Ammon's horn (tissue), 1 donor: ENCODE data around the gene TNNT3.
"Not testable (repeated sequence)": the region's sequence is repeated elsewhere in the genome, so short reads cannot be mapped to it uniquely, and the experiment has no call there.

Experiments
- DNase-seq: peaks from one replicate; pipeline ENCODE4 v3.0.0-alpha.2; 2016; ENCODE audit warnings: low spot score

TNNT3 gene

DNA sequence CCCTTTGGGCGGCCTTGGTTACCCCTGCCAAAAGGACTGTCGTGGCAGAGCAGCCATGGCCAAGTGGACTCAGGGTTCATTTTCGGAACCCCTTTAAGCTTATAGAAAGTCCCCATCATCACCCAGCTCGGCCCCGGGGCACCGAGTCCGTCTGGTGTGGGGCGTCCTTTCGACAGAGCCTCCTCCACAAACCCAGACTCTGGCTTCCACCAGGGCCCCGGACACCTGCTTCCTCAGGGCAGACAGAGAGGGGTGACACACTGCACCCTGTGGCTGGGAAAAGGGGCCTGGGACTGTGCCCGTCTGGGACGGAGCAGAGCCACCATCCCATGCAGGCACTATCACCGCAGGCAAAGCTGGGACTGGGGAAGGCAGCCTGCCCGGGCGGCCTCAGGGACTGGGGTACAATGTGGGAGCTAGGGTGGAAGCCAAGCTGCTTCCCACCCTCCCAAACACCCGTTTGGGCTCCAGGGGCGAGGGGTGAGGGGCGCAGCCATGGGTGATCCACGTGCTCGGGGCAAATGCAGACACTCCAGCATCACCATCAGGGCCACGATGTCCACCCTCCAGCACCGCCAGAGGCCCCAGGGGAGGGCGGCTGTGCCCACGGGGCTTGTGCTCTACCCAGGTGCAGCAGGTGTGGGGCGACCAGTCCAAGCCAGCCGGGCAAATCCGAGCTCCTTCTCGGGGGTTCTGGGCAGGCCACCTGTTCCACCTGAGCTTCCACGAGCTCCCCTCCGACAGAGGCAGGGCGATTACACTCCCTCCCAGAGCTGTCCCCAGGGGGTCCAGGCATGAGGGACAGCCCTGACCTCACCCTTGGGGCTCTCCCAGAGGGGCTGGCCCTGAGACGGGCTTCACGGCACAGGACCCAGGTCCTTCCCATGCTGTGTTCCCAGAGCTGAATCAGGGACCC is 15.9 kb downstream of the TNNT3 start:
- DNase-seq: no peak

GRCh38 chr11:1936072-1936780 is 16.7 kb downstream of the TNNT3 start:
- DNase-seq: no peak

DNA sequence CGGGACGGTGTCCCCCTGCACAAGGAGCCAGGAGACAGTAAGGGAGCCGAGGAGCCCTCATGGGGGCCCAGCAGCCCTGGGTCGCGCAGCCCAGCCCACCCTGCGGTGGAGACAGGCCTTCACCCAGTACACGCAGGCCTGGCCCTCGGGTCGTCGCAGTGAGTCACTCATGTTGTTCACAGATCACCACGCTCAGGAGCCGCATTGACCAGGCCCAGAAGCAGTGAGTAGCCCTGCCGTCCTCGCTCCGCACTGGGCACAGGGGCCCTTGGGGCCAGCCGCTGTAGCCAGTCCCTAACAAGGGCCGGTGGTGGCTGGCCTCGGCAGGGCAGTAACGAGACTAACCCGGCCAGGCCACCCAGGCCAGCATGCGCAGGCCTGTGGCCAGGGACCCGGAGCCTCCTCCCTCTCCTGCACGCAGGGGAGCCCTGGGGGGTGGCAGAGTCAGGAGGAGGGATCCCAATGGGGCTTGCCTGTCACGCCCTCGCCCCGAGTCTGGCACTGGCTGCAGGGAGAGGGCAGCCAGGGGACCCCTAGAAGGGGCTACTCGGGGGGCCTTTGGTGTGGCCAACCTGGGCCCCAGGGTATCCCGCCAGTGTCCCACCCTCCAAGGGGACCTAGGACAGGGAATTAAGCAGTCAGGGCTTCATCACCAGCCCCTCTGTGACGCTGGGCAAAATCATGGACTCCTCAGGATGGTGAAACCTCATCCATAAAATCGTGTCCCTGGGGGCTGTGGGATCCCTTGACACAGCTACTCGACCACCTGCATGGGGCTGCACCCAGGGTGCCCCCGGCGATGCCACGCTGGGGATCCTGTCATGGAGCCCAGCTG is 17.5 kb downstream of the TNNT3 start:
- no peak for DNase-seq

DNA sequence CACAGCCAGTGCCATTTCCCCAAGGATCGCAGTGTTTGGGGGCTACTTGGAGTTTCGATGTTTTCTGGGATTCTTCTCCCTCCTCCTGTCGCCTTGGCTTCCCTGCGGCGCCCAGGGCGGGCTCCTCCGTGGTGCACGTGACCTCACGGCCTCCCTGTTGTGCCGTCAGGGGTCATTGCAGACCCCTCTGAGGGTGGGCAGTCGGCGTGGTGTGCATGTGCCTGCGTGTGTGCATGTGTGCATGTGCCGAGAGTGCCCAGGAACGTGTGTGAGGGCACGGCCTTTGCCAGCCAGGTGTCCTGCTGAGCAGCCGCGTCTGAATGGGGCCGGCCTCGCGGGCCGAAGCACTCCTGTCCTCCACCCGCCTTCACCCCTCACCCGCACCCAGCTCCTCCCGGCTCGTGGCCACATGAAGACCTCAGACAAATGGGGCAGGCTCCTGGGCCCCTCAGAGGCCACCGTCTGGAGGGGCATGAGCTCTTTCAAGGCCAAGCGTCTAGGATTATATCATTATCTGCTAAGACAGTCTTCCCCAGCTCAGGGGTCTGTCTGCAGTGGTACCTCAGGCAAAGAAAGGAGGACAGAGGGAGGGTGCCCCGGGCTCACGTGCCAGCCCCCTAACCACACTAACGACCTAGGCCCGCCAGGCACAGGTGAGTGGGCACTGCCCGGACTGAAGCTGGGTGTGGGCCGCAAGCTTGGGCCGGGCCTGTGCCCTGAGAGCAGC is 18.3 kb downstream of the TNNT3 start:
- DNase-seq: no peak

- no peak for DNase-seq
Observed at GRCh38 chr11:1938343-1939005, 19.0 kb downstream of the TNNT3 start.

- DNase-seq: no peak
Observed at GRCh38 chr11:1939006-1939625, 19.6 kb downstream of the TNNT3 start.

GRCh38 chr11:1939788-1940187 is 20.3 kb downstream of the TNNT3 start:
- not testable (repeated sequence) for DNase-seq

- DNase-seq: no peak
Observed at GRCh38 chr11:1942558-1943260, 23.2 kb downstream of the TNNT3 start.

DNA sequence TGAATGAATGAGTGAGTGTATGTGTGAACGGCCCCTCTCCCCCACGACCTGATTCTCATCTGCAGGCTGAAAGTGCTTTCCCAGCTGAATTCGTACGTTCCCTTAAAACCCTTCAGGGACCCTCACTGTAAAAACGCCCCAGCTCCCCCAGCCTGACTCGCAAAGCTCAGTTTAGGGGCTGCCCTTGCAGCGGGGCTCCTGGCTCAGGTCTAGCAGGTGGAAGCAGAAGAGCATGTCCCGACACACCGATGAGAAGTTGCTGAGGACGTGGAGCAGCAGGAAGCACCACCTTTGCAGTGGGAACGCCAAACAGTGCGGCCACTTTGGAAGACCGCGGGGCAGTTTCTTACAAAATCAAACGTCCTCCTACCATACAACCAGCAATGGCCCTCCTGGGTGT is 24.1 kb downstream of the TNNT3 start:
- DNase-seq: no peak

DNA sequence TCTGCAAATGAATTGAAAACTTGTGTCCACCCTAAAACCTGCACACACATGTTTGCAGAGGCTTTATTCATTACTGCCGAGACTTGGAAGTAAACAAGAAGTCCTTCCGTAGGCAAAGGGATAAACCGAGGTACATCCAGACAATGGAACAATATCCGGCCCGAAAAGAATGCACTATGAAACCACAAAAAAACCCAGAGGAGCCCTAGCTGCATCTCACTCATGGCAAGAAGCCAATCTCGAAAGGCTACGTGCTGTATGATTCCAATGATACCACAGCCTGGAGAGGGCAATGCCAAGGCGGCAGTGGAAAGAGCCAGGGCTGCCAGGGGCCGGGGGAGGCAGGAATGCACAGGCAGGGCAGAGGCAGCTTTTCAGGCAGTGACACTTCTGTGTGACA is 24.5 kb downstream of the TNNT3 start:
- no peak for DNase-seq

GRCh38 chr11:1946812-1947484 is 27.4 kb downstream of the TNNT3 start, which contains the start of gene MRPL23:
Gene MRPL23, plus strand, starts transcription at chr11:1947332. Its CDS starts 31 bp downstream, at chr11:1947363.
- no peak for DNase-seq

- DNase-seq: no peak
Observed at GRCh38 chr11:1947592-1948237, 28.2 kb downstream of the TNNT3 start.

- DNase-seq: no peak
Observed at GRCh38 chr11:1948389-1948788, 28.9 kb downstream of the TNNT3 start.

DNA sequence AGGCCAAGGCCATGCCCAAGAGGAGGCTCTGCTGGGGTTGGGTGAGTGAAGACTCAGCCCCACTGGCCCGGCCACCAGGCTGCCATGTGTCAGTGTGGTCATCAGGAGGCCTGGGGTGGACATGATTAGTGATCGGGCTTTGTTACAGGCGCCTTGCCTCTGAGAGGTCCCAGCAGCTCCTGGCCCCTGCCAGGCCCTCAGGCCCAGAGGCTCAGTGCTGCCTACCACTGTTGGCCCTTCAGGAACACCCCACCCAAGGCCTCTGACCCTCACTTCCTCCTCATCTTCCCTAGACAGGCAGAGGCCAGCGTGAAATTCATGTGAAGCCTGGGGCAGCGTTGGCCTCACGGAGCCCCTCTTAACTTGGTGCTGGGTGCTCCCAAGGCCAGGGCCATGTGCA is 29.8 kb downstream of the TNNT3 start:
- DNase-seq: no peak

GRCh38 chr11:1949922-1950321 is 30.4 kb downstream of the TNNT3 start:
- no peak for DNase-seq

- DNase-seq: no peak
Observed at GRCh38 chr11:1952806-1953482, 33.4 kb downstream of the TNNT3 start.

DNA sequence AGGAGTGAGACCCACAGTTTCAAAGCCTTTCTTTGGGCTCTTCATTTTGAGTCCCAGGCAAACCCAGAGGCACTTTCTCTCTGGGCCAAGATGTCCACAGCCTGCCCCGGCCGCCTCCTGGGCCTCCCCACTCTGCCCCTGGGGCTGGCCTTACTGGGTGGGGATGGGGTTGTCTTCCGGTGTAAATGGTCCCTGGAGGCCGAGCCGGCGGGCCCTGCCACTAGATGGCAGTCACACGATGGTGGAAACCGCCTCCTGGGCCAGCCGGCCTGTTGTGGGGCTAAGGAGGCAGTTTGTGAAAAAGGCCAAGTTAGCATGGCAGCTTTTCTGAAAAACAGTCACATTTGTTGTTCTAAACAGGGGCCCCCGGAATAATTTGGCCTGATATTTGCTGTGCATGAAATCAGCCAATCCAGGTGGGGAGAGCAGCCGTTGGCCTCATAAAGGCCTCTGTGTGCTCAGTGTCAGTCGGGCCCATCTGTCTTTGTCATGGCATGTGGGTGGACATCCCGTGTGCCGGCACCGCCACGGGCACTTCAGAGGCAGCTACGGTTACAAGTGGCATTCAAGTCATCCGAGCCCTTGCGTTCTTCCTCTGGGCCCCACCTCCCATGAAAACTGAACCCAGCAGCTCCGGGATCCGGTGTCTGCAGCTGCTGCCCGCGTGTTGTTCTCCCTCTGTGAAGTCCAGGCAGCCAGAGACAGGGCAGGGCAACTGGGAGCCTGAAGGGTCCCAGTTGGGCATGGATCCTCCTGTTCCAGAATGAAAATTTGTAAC is 34.2 kb downstream of the TNNT3 start:
- DNase-seq: no peak
